Hematopoietic multipotent progenitor cell (in vitro differentiated cells): ENCODE results near the gene TEX51. TPM values are rescaled to one million over a fixed set of nuclear protein-coding genes. Genes with fewer than 3 reads are reported as not detected.

Source experiments
- DNase-seq, 3 donors: peaks; one replicate each; pipeline ENCODE4 v3.0.0-alpha.2; 2011 to 2015; ENCODE audit warnings: low read depth in 2 of 3, low spot score in 2 of 3
- total RNA-seq: library from RNA; depleted of rRNA; stranded (reverse); fragments of >200 nt; gene quantifications from one replicate; pipeline ENCODE4 v1.2.3, GENCODE V29; 2012

The TEX51 gene
- total RNA-seq, 1 donor, result not detected

GRCh38 chr2:126946318-126947102 is 47.8 kb downstream of the TEX51 start:
- DNase-seq, result no peak

GRCh38 chr2:126947103-126947429 is 48.4 kb downstream of the TEX51 start:
- no peak for DNase-seq

- DNase-seq, result no peak
Observed at GRCh38 chr2:126949775-126950174, 51.1 kb downstream of the TEX51 start.

- no peak for DNase-seq
Observed at GRCh38 chr2:126950504-126950903, 51.8 kb downstream of the TEX51 start.

Other genes with a start within 250 kb of the TEX51 start
- 468 TPM for gene GYPC, start 242.7 kb upstream of the TEX51 start, total RNA-seq
- gene BIN1, start 208.3 kb downstream of the TEX51 start, total RNA-seq, result 66.0 TPM